SKM-1 (cell line): ENCODE data around the gene CCDC102B.
"Not testable (repeated sequence)": the region's sequence is repeated elsewhere in the genome, so short reads cannot be mapped to it uniquely, and the experiment has no call there.

Source experiments
- DNase-seq: peaks from one replicate; lab custom pipeline; 2025; ENCODE audit not compliant: unreplicated experiment; lab: John Stamatoyannopoulos, UW

Gene CCDC102B

GRCh38 chr18:68965817-68966216 lies 167.9 kb downstream of the CCDC102B start:
- no peak for DNase-seq

- no peak for DNase-seq
Measured at GRCh38 chr18:68969027-68969426, 171.1 kb downstream of the CCDC102B start.

- no peak for DNase-seq
Measured at GRCh38 chr18:68972176-68972575, 174.3 kb downstream of the CCDC102B start.

- DNase-seq = no peak
Measured at GRCh38 chr18:68979737-68980136, 181.9 kb downstream of the CCDC102B start.

- no peak for DNase-seq
Measured at GRCh38 chr18:68983126-68983525, 185.2 kb downstream of the CCDC102B start.

- no peak for DNase-seq
Measured at GRCh38 chr18:68984342-68984741, 186.5 kb downstream of the CCDC102B start.

- no peak for DNase-seq
Measured at GRCh38 chr18:68985172-68985820, 187.4 kb downstream of the CCDC102B start.

GRCh38 chr18:68991286-68991685 lies 193.4 kb downstream of the CCDC102B start:
- DNase-seq = no peak

- DNase-seq = no peak
Measured at GRCh38 chr18:68992719-68993482, 195.0 kb downstream of the CCDC102B start.

GRCh38 chr18:68995675-68996074 lies 197.8 kb downstream of the CCDC102B start:
- no peak for DNase-seq

GRCh38 chr18:68997845-68998244 lies 200.0 kb downstream of the CCDC102B start:
- no peak for DNase-seq

- no peak for DNase-seq
Measured at GRCh38 chr18:69000366-69000765, 202.5 kb downstream of the CCDC102B start.

- DNase-seq = no peak
Measured at GRCh38 chr18:69002233-69002632, 204.4 kb downstream of the CCDC102B start.

- DNase-seq = not testable (repeated sequence)
Measured at GRCh38 chr18:69006212-69006611, 208.3 kb downstream of the CCDC102B start.

GRCh38 chr18:69008538-69008937 lies 210.7 kb downstream of the CCDC102B start:
- DNase-seq = no peak

- no peak for DNase-seq
Measured at GRCh38 chr18:69021211-69021805, 223.4 kb downstream of the CCDC102B start.

GRCh38 chr18:69022426-69022825 lies 224.5 kb downstream of the CCDC102B start:
- DNase-seq = no peak

- DNase-seq = no peak
Measured at GRCh38 chr18:69031571-69031970, 233.7 kb downstream of the CCDC102B start.

- no peak for DNase-seq
Measured at GRCh38 chr18:69032009-69032408, 234.1 kb downstream of the CCDC102B start.

GRCh38 chr18:69035756-69036155 lies 237.9 kb downstream of the CCDC102B start:
- no peak for DNase-seq

GRCh38 chr18:69044215-69044614 lies 246.3 kb downstream of the CCDC102B start:
- no peak for DNase-seq

GRCh38 chr18:69064063-69064462 lies 266.2 kb downstream of the CCDC102B start:
- DNase-seq = no peak
